Stomach (tissue), 4 donors: ENCODE results near the gene SAP30L.

Source experiments
- EP300 ChIP-seq: sonication (generic); formaldehyde crosslinking; IDR thresholded peaks from one replicate; pipeline ENCODE4 v1.6.1; 2017; ENCODE audit warnings: antibody characterized with exemption
- POLR2A ChIP-seq, 4 donors: fragments of 450-650 bp; IDR thresholded peaks; one replicate each; pipeline ENCODE4 v1.6.1; 2016; ENCODE audit warnings: antibody characterized with exemption in 4 of 4, control low read depth in 2 of 4, mild to moderate bottlenecking in 1 of 4, moderate library complexity in 1 of 4
- TF ChIP-seq, protein P1 (sequence below), 7 experiments: fragments of 450-650 bp in 4 of 7; fragments of 200-600 bp in 3 of 7; sonication (generic) in 3 of 7; IDR thresholded peaks; one replicate each; pipeline ENCODE4 v1.5.1; 2016 to 2019; ENCODE audit warnings: antibody characterized with exemption in 7 of 7, control low read depth in 2 of 7, mild to moderate bottlenecking in 1 of 7

DNA sequence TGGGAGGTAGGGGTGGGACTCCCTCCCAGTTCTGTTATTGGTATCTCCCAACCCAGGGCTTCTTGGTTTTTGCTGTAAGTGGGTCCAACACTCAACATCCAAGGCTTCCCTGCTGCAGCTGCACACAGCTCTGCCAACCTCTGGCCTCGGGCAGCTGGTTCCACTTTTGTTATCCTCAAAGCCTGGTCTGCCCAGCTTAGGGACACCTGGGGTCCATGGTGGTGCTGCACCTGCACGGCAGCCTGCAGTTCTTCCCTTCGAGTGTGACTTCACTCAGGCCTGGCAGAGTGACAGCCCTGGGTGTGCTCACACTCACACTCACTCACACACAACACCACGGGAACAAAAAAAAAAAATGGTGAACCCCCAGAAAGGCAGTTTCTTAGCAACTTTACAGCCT is 15.3 kb upstream of the SAP30L start:
- TF ChIP-seq EP300 (no peak), POLR2A (IDR thresholded peaks at IDR 0.05) (no peak)
- TF ChIP-seq, protein P1, sequence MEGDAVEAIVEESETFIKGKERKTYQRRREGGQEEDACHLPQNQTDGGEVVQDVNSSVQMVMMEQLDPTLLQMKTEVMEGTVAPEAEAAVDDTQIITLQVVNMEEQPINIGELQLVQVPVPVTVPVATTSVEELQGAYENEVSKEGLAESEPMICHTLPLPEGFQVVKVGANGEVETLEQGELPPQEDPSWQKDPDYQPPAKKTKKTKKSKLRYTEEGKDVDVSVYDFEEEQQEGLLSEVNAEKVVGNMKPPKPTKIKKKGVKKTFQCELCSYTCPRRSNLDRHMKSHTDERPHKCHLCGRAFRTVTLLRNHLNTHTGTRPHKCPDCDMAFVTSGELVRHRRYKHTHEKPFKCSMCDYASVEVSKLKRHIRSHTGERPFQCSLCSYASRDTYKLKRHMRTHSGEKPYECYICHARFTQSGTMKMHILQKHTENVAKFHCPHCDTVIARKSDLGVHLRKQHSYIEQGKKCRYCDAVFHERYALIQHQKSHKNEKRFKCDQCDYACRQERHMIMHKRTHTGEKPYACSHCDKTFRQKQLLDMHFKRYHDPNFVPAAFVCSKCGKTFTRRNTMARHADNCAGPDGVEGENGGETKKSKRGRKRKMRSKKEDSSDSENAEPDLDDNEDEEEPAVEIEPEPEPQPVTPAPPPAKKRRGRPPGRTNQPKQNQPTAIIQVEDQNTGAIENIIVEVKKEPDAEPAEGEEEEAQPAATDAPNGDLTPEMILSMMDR (IDR thresholded peaks at IDR 0.05), result no peak
